ENCODE results near the gene GATD1.

DNA sequence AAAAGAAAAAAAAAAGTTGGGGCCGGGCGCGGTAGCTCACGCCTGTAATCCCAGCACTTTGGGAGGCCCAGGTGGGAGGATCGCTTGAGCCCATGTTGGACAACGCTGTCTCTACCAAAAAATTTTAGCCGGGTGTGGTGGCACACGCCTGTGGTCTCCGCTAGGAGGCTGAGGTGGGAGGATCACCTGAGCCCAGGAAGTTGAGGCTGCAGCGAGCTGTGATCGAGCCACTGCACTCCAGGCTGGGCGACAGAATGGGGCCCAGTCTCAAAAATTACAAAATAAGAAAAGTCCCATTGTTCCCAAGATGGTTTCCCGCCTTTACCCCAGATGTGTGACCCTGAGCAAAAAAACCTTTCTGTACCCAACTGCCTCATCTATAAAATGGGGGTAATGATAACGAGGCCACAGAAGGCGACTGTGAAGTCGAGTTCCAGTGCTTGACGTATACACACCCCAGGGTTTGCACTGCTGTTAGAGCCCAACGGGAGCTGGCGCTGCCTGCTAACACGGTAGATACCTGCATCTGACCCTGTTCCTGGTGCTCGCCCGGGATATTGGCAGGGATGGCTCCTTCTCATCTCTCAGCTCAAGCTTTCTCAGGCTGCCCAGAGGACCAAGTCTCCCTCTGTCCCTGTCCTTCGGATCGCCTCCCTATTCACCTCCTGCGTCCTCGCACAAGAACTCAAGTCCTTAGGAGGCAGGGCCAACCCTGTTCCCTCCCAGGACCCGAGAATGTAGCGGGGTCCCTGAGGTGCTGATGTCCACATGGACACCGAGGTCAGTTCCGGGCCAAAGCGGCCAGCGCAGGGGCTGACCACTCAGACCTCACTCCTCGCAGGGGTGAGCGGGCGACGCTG, 31.4 kb upstream of the GATD1 start:
- TF ChIP-seq, protein P1, sequence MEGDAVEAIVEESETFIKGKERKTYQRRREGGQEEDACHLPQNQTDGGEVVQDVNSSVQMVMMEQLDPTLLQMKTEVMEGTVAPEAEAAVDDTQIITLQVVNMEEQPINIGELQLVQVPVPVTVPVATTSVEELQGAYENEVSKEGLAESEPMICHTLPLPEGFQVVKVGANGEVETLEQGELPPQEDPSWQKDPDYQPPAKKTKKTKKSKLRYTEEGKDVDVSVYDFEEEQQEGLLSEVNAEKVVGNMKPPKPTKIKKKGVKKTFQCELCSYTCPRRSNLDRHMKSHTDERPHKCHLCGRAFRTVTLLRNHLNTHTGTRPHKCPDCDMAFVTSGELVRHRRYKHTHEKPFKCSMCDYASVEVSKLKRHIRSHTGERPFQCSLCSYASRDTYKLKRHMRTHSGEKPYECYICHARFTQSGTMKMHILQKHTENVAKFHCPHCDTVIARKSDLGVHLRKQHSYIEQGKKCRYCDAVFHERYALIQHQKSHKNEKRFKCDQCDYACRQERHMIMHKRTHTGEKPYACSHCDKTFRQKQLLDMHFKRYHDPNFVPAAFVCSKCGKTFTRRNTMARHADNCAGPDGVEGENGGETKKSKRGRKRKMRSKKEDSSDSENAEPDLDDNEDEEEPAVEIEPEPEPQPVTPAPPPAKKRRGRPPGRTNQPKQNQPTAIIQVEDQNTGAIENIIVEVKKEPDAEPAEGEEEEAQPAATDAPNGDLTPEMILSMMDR (conservative IDR thresholded peaks at IDR 0.05) = no peak; the same call in 1 of the 2 replicates
- TF ChIP-seq ZFX (IDR thresholded peaks at IDR 0.05) = no peak

Measured in C4-2B (cell line).